ENCODE data around the gene SEMA6D. TPM values are rescaled to one million over a fixed set of nuclear protein-coding genes. Genes with fewer than 3 reads are reported as not detected.

Gene SEMA6D
- total and polyA plus RNA-seq, 10 of the 15 experiments (the other 5 are each of a cell fraction or from before 2014, with no cell fraction given), result 0.01 to 0.52 (median 0.09) TPM; not detected in 6

GRCh38 chr15:47786371-47786770 lies 69.1 kb downstream of the SEMA6D start:
- DNase-seq (ENCODE audit: low read depth, low spot score), result no peak
- TF ChIP-seq STAT3 (IDR thresholded peaks at IDR 0.05; ENCODE audit: low read depth, low read length) (no peak), SMAD5 (IDR thresholded peaks at IDR 0.05; ENCODE audit: low read depth) (no peak), CEBPB (IDR thresholded peaks at IDR 0.05; ENCODE audit: borderline replicate concordance in 1 of 2, low read depth in 2 of 2, low read length in 2 of 2) (no peak), SIX5 (IDR thresholded peaks at IDR 0.05; ENCODE audit: low read depth, low read length, severe bottlenecking) (no peak), JUNB (IDR thresholded peaks at IDR 0.05) (no peak), IRF3 (IDR thresholded peaks at IDR 0.05) (no peak), SPI1 (IDR thresholded peaks at IDR 0.05; ENCODE audit: borderline replicate concordance, insufficient read depth, low read depth, low read length) (no peak), CHD4 (IDR thresholded peaks at IDR 0.05) (no peak), E2F8 (IDR thresholded peaks at IDR 0.05; ENCODE audit: low read depth, partially characterized antibody) (no peak), RAD51 (IDR thresholded peaks at IDR 0.05) (no peak), ZBTB33 (IDR thresholded peaks at IDR 0.05) (no peak), ZNF24 (IDR thresholded peaks at IDR 0.05) (no peak), FOXM1 (IDR thresholded peaks at IDR 0.05; ENCODE audit: low read depth, low read length) (no peak), FOXK2 (IDR thresholded peaks at IDR 0.05) (no peak)
- no peak overlapping the region for H3K4me3 ChIP-seq
- H3K27me3 ChIP-seq (replicated peaks in 1 of 2; ENCODE audit: control insufficient read depth in 2 of 2, insufficient read depth in 2 of 2, low read length in 1 of 2), result no peaks in the 10 kb centered on the region; a peak in 1 of 4 replicates
- H3K4me1 ChIP-seq (ENCODE audit: control insufficient read depth, insufficient read depth, low read length), result no peaks in the 10 kb centered on the region
- no peaks in the 10 kb centered on the region for H3K36me3 ChIP-seq (ENCODE audit: control insufficient read depth in 2 of 2, insufficient read depth in 2 of 2, low read length in 1 of 2)
- H4K20me1 ChIP-seq (ENCODE audit: control insufficient read depth, insufficient read depth), result no peaks in the 10 kb centered on the region
- 20% methylated on average over 4 of the region's 4 CpGs for WGBS (ENCODE audit: insufficient coverage, insufficient replicate concordance, low lambda C conversion rate, missing lambda C conversion rate)
- intact Hi-C loops (cut with micrococcal nuclease; ENCODE audit: unreplicated experiment), result no loop called here
- H3K9me3 ChIP-seq (replicated peaks; ENCODE audit: control insufficient read depth, insufficient read depth, low read length), result no peaks in the 10 kb centered on the region; the same call in 2 of the 3 replicates
- POLR2A ChIA-PET, result no interaction called here
- no peak overlapping the region for H3K27ac ChIP-seq (ENCODE audit: control insufficient read depth, insufficient read depth)
- CTCF ChIA-PET, result no interaction called here
- no peak for FAIRE-seq
- BruUV-seq (replicated peaks), result no TSS peak
- no peaks in the 10 kb centered on the region for H3K79me2 ChIP-seq (ENCODE audit: control insufficient read depth, insufficient read depth, low read length)
- in situ Hi-C loops (cut with MboI), result no loop called here
- H2AFZ ChIP-seq (ENCODE audit: control insufficient read depth, low read depth, low read length), result no peak overlapping the region
- no peak overlapping the region for H3K9ac ChIP-seq (ENCODE audit: control insufficient read depth, insufficient read depth, low read length)
- H3K4me2 ChIP-seq (ENCODE audit: control insufficient read depth, insufficient read depth), result no peak overlapping the region
- RAD21 ChIA-PET (ENCODE audit: unreplicated experiment), result no interaction called here
- SMC1A ChIA-PET (ENCODE audit: uncharacterized antibody, unreplicated experiment), result no interaction called here
- no peak for ATAC-seq
